GM19468 (cell line): ENCODE measurements around the gene F11R.
"Not testable (repeated sequence)": the region's sequence is repeated elsewhere in the genome, so short reads cannot be mapped to it uniquely, and the experiment has no call there.

Experiments
- ATAC-seq: cut with Tn5 transposase; IDR thresholded peaks from one replicate; pipeline ENCODE4 v1.9.1; 2021; ENCODE audit warnings: mild to moderate bottlenecking, moderate library complexity, moderate number of reproducible peaks; ENCODE audit not compliant: unreplicated experiment; ENCODE audit errors: extremely low read depth

Gene F11R

DNA sequence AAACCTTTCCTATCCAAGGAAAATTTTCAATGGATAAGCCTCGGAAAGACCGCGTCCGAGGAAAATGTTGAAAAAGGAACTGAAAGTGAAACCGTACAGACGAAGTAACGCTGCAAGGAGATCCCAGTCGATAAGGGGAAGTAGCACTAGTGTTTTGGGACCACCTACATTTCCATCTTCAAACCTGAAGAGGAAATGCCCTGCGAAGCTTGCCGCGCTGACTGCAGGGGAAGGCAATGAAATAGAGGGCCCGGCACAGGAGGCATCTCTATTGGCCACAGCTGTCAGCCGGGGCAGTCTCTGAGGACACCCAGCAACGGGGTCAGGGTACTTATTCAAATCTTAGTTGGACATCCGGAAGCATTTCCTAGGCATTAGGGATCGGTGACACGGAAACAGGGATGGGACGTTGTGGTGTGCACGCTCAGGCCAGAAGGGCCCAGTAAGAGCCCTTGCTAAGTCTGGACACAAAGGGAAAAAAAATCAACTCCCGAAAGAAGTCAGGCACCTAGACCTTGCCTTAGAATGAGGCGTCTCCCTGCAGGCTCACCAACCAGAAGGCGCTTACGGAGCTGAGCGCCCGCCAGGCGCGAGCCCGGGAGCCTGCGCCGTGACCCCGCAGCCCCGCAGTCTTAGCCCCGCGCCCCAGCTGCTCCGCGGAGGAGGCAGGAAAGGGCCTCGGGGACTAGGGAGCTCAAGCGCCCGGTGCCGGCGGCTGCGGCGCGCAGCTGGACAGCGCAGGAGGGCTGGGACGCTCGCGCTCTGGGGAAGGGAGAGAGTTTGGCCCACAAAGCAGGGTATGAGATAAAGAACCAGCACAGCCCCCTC lies 24.2 kb upstream of the F11R start:
- peak; percentile 18 for ATAC-seq

DNA sequence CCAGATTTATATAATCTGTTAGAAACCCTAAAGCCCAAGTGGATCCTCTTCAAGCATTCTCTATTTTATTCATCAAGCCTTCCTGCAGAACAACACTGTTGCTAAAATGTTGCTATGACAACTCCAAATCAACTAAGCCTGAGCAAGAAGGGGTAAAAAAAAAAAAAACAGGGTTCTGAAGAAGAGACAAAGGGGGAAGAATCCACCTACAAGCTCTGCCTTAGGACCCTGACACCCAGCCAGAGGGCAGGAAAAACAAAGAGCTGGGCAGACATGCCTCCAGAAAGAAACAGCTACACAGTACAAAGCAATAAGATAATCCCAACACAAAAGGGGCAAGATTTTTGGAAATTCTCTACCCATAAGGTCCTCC lies 23.6 kb upstream of the F11R start:
- no peak for ATAC-seq

GRCh38 chr1:161039546-161039945 lies 18.6 kb upstream of the F11R start:
- ATAC-seq = no peak

- no peak for ATAC-seq
These were observed 18.2 kb upstream of the F11R start for GRCh38 chr1:161039154-161039545.

DNA sequence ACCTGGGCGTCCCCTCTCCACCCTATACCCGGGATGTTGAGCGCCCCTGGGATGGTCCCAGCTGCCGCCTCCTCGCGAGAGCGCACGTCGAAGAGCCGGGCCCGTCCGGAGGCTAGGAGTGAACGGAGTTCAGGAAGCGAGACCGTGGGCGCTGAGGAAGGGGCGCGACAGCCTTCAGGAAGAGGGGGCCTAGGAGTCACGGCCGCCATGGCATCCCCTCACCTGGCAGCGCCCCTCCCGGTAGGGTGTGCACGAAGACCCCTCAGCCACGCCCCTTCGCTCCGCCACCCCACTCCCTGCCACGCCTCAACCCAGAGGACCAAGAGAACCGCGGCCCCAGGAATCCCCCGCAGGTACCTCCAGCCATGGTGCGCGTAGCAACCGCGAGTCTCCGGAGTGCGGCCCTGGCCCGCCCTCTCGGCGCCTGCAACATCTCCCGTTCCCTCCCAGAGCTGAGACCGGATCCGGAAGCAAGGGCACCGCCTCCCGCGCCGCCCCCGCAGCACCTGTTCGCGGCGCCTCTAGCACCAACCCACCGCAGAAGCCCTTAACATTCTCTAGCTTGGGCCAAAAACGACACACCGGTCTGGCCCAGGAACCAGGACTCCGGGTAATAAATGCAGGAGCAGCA lies 17.7 kb upstream of the F11R start, which contains the start of gene TSTD1:
TSS of gene TSTD1 (minus strand) at position 442 of the 631 bp plus-strand sequence. CDS start at position 367, 75 bp downstream.
- peak; percentile 44 for ATAC-seq

DNA sequence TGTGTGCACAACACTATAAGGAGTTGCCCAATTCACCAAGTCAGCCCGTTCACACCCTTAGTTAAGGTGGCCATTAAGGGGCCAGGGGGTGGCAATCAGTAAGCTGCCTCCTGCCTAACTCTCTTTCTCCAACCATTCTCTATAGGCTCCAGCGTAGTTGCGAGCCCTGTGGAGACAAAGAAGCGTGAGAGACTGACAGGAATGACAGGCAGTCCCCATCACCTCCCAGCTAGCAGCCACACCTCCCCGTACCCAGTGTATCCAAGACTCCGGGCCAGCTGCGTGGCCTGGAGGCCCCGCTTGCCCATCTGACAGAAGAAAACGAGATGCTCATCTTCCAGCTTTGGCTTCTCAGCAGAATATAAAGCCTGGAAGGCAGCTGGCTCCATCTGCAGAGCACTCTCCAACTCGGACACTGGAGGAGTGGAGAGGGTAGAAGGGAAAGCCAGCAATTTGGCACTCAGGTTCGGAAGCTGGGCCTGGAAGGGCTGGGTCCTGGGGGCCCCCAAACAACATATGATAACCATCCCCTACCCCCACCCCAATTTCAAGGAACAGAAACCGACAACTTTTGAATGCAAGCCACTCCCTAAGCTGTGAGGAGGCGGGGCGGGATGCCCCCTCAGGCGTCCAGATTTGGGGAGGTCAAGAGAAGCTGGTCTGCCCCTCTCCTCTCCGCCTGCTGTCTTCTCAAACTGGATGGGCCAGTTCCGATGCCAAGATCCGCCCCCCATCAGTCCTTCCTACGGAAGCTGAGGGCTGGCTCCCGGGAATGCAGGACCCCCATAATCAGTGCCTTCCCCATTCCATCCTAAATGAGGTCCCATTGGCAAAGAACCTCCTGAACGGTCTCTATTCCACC lies 16.9 kb upstream of the F11R start:
- no peak for ATAC-seq

- ATAC-seq = no peak
These were observed 12.8 kb upstream of the F11R start for GRCh38 chr1:161033751-161034150.

- ATAC-seq = no peak
These were observed 11.5 kb upstream of the F11R start for GRCh38 chr1:161032409-161032808.

- ATAC-seq = no peak
These were observed 10.9 kb upstream of the F11R start for GRCh38 chr1:161031874-161032273.

DNA sequence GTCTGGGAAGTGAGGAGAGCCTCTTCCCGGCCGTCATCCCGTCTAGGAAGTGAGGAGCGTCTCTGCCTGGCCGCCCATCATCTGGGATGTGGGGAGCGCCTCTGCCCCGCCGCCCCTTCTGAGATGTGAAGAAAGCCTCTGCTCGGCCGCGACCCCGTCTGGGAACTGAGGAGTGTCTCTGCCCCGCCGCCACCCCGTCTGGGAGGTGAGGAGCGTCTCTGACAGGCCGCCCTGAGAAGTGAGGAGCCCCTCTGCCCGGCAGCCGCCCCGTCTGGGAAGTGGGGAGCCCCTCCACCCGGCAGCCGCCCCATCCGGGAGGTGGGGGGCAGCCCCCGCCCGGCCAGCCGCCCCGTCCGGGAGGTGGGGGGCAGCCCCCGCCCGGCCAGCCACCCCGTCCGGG lies 8.5 kb upstream of the F11R start:
- not testable (repeated sequence) for ATAC-seq

- ATAC-seq = not testable (repeated sequence)
These were observed 6.0 kb upstream of the F11R start for GRCh38 chr1:161026954-161027353.

GRCh38 chr1:161022432-161022831 lies 1.5 kb upstream of the F11R start:
- not testable (repeated sequence) for ATAC-seq

DNA sequence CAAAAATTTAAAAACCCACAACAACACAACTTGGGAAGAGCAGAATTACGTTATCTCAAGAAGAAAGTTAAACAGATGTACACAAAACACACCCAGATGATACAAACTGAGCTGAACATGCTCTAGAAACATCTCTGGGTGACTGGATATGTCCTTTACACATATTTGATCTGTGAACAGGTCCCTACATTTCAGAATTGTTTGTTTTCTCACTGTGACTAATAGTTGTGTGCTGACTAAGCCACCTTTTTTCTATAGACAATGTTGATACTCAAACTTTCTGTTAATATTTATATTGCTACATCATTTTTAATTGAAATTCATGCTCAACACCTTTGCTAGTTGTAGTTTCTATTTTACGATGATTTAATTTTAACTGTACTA lies 1.0 kb upstream of the F11R start:
- no peak for ATAC-seq

GRCh38 chr1:161021165-161021969 lies 415 bp upstream of the F11R start:
- peak; percentile 69 for ATAC-seq

DNA sequence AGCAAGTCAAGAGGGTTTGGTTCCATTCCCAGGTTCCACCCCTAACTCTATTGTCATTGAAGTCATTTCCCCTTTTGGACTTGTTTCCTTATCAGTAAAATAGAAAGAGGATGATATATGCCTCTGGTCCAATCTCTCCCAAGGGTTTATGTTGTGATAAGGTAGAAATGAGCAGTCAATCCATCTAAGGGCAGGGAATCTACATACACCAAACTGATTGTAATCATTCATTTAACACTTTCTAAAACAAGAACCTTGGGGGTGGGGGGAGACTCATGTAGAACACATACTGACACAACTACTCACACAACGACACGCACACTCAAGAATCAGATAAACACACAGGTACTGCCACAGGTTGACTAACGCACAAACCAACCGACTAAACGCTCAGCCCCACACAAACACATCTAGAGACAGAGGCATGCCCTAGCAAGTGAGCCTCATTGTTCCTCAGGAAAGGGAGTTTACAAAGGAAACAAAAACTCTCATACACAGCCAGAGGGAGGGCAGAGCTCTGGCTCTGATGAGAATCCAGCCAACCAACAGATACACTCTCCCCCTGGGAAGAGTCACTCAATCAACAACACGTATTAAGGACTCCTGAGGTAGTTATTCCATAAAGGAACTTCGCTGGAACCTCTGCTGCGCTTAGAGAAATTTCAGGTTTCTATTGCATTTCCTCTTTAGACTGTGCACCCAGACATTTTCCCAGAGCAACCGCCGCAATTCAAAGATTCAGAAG lies 1.0 kb downstream of the F11R start:
- no peak for ATAC-seq

DNA sequence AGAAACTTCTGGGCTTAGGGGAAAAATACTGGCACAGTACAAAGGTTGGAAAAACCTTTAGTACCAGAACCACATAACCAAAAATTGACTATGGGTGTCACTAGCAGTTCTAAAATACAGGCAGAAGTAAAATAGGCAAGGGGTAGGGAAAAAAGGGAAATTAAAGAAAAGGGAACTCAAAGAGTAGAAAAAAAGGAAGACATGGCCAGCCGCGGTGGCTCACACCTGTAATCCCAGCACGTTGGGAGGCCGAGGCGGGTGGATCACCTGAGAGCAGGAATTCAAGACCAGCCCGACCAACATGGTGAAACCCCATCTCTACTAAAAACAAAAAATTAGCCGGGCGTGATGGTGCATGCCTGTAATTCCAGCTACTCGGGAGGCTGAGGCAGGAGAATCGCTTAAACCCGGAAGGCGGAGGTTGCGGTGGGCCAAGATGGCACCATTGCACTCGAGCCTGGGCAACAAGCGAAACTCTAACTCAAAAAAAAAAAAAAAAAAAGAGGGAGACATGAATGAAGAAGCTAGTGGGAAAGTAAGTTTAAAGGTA lies 1.8 kb downstream of the F11R start:
- not testable (repeated sequence) for ATAC-seq

DNA sequence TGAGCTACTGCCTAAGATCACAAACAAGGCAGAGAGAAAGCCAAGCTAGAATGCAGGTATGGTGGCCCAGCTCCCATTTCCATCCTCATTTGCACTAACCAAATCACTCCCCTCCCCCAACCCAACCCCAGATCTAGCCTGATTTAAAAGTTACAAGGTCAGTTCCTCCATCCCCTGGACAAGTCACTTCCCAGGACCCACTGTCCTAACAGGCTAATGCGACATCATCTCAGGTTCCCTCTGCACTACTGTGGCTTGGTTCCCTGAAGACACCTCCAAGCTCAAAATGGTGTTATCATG lies 2.4 kb downstream of the F11R start:
- ATAC-seq = no peak

DNA sequence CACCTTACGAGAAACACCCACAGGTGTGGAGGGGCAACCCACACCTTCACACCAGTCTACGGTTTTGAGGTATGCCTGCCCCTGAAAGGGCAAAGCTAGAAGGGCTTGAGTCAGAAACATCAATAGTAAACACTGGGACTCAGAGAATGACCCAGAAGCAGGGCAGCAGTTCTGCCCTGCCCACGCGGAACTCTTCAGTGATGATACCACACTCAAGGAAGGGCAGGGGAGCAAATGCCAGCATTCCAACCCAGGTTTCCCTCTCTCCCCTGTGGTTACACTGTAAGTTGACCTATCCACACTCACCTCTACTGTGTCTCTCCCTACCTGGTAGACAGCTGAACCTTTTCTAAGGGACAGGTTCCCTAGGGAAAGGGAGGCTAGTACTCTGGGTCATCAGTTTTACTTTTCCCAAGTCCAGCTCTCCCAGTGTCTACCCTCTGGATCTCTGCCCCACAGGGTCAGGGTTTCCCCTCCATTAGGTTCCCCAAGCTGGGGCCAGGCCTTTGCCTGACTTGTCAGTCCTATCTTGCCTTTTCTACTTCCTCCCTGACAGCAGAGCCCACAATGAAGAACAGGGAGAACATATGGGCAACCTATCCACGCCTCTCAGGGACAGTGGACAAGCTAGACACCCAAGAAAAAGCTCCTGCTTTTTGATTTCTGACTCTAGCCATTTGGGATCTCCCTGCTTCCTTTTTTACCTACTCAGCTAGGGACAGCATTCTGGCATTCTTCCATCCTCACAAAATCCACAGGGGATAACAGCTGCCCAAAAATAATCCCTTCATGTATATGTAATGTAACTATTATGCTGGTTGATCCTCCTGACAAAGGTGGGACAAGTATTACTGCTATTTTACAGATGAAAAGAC lies 3.0 kb downstream of the F11R start:
- ATAC-seq = no peak
